ENCODE measurements around the gene GRIK5.
A peak's percentile ranks its signal among the peaks of the same experiment; 100 is the strongest.
"Not testable (repeated sequence)": the region's sequence is repeated elsewhere in the genome, so short reads cannot be mapped to it uniquely, and the experiment has no call there.

GRIK5 gene

GRCh38 chr19:42005504-42005903 is 64.5 kb downstream of the GRIK5 start:
- no peak for DNase-seq

DNA sequence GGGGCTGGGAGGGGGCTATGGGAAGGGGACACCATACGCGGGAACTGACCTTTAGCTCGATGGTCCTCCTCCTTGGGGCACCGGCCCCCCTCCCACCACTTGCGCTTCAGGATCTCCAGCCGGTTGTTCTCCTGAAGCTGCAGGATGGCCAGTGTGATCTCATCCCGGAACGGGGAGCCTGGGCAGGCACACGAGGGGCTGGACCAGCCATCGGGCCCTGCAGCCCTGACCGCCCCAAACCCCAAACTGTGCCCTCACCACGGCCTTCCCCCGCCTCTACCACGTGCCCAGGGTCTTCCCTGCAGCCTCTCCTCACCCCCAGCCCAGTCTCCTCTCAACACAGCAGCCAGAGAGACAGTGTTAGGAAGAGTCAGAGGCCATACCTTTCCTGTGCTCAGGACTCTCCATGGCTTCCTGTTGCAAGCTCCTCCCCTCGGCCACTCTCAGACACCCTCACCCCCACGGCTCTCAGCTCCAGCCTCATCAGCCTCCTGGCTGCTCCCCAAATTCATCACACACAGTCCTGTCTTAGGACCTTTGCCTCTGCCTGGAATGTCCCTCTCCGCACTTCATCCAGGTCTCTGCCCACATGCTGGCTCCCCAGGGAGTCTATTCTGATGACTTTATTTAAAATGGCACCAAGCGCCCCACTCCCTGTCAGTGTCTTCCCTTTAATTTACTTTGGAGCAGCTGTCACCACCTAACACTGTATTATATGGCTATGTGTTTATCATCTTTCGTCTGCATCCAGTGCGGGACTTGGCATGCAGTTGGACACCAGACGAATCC is 66.3 kb downstream of the GRIK5 start:
- no peak for DNase-seq

DNA sequence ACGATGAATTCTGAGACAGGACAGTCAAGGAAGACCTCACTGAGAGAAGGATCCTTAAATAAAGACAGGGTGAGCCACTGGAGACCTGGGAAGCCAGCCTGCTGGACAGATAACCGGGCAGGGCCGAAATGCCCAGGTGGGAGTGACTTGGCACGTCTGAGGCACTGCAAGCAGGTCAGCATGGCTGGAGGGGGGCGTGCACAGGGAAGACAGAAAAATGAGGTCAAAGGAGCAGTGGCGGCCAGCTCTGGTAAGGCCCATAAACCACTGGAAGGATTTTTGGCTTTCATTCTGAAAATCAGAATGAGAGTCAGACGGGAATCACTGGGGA is 70.2 kb downstream of the GRIK5 start:
- DNase-seq: no peak

- no peak for DNase-seq
Measured at GRCh38 chr19:41999071-41999877, 70.7 kb downstream of the GRIK5 start.

DNA sequence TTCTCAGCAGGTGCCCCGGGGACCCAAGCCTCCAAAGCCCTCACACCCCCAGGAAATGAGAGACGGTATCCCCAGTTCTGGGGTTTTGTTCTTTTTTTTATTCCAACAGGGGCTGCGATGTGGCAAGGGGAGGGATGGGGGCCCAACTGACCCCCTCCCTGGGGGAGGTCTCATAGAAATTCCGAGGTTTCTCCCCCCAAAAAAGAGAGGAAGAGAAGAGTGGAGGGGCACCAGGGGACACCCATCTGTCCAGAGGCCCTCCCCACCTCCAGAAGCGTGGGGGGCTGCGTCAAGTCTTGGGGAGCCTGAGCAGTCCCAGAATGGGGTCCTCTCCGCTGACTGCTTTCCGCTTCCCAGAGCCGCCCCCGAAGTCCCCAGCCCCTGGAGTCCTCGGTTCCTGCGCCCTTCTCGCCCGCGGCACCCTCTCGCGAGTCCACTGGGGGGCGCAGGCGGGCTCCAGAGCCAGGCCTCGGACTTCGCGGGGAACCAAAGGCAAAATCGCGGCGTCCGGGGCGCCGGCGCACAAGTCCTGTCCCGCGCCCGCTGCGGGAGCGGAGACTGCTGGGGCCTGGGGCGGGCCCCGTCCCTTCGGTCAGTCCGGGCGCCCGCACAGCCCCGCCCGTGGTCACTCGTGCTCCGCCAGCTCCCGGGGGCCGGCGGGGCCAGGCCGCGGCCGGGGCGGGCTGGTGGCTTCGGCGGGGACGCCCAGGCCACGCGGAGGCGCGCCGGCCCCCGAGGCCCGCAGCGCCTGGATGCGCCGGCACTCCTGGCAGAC is 71.6 kb downstream of the GRIK5 start:
- peak in 1 of 2 experiments; percentile 7 for DNase-seq

GRCh38 chr19:41997851-41998229 is 72.2 kb downstream of the GRIK5 start:
- no peak for DNase-seq

DNA sequence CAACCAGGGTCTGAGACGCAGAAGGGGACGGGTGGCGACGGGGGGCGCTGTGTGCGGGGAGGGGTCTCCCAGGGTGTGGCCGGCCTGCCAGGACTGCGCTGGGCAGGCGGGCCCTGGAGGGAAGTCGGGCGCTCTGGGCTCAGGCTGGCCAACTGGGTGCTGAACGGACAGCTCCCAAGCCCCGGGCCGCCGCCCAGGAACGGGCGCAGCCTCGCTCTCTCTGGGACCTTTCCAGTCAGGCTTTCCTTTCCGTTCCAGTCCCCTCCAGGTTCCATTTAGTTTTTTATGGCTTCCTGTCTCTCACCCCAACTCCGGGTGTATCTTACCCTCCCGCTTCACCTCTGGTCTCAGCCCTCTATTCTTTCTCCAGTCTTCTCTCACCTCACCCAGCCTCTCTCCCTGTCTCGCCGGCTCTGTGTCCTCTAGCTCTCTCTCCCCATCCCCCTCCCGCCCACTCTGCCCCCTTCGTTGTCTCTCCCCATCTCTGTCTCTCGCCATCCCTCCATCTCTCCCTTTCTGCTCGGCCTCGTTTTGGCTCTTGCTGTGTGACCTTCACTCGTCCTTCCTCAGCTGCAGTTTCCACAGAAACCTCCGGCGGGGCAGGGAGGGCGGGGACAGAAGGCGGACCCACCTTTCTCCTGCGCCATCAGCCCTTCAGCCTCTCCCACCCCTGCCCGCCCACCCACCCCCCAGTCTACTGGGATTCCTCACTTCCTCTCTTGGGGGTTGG is 72.7 kb downstream of the GRIK5 start:
- no peak for DNase-seq

- DNase-seq: no peak
Measured at GRCh38 chr19:41995959-41996797, 73.8 kb downstream of the GRIK5 start.

DNA sequence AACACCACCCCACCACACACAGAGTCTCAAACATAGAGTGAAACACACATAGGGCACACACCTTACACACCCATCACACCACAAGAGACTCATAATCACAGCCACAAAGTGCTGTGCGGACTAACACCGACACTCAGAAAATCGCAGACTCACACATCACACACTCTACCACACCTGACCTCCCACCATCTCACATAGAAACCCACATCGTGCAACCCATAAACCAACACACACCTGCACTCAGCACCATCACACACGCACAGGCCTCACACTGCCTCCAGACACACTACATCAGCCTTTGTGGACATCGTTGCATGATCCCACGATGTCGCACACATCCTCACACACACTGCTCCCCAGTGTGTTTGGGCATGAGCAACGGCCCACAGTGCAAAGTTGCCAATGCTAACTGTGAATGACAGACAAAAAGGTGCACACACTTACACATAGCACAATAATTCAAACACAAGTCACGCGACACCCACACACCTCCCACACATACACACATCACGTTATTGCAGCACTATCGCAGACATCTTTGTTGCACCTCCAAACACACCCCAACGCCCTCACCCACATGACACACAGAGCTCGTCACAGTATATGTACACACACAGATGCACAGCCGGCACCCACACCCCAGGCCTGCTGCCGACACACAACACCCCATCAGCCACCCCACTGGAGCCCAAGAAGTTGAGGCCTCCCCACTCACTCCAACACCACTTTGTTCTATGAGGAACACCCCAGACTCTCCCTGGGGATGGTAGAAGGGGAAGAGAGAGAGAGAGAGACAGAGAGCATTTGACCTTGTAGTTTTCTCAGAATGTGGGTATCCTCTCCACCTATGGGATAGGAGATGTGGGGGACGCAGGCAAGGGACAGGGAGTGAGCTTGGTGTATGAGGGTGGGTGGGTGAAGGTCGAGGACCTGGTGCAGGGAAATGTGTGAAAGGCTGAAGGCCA is 74.7 kb downstream of the GRIK5 start:
- no peak for DNase-seq

GRCh38 chr19:41994521-41994971 is 75.5 kb downstream of the GRIK5 start:
- no peak for DNase-seq

DNA sequence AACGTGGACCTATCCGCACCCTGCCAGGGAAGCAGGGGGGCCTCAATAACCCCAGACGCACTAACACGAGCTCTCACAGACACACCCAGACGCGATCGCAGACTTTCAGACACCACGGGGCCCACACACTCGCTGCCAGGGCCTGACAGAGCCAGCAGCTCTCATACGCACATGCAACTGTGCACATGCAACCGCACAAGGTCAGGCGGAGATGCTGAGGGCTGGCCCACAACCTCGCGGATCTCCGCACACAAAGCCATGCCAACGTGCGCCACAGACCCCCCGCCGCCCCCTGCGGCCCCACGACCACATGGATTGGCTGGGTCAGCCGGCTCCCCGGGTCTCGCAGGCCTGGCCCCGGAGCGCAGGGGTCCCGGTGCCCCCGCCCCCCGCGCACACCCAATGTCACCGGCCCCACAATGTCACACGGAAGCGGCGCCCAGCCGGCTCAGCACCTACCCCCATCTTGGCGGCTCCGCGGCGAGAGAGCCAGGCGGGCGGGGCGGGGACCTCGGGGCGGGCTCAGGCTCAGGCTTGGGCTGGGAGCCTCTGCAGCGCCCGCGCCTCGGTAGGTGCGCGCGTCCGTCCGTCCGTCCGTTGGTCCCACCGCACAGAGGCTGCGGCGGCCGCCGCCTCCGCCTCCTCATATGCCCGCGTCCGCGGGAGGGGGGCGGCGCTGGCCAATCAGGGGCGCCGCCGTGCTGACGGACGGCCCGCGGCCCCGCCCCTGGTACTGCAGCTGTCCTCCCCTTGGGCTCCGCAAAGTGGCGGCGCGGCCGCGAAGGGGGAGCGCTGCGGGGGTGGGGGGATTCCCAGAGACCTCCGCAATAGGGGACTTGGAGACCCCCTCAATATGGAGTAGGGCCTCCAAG is 76.2 kb downstream of the GRIK5 start, which contains the start of gene ATP1A3:
TSS of gene ATP1A3 (minus strand) at position 619 of the 872 bp plus-strand sequence. CDS start at position 465, 154 bp downstream.
- peak in 1 of 2 experiments; percentile 50 for DNase-seq

- not testable (repeated sequence) for DNase-seq
Measured at GRCh38 chr19:41991925-41992569, 78.0 kb downstream of the GRIK5 start.

DNA sequence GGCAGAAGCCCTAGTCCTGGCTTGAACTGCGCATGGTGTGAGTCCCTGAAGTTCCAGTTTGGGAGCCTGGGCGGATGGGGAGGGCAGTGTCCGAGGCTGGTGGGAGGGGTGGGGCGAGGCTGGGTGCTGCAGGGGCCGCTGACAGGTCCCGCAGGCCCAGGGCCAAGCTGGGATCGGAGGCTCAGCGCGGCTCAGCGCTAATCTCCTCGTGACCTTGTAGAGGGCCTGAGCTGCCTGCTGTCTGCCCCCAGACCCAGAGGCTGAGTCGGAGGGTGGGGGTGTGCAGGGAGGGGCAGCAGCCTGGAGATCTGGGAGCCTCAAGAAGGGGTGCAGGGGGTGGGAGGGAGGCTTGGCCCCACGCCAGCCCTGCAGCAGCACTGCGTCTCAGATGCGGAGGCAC is 79.0 kb downstream of the GRIK5 start:
- no peak for DNase-seq

DNA sequence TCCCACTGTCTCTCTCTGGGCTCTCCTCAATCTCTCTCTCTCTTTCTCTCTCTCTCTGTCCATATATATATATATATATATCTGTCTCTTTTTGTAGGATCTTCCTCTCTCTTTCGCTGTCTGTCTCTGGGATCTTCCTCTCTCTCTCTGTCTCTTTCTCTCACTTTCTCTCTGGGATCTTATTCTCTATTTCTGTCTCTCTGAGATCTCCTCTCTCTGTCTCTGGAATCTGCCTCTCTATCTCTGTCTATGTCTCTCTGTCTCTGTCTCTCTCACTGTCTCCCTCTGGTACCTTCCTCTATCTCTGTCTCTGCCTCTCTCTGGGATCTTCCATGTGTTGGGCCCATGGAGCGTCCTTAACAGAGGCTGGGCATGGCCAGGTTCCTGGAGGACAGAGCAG is 79.4 kb downstream of the GRIK5 start:
- DNase-seq: no peak

DNA sequence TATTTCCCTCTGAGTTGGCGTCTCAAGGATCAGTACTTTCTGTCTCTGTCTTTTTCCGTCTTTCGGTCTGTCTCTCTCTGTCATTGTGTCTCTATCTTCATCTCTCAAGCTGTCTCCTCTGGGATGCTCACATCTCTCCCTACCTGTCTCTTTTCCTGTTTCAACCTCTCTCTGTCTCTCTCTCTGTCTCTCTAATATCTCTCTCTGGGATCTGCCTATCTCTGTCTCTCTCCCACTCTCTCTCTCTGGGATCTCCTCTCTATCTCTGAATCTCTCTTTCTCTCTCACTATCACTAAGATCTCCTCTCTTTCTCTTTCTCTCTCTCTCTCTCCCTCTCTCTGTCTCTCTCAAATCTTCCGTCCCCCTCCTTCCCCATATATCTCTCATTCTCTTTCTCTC is 80.0 kb downstream of the GRIK5 start:
- no peak for DNase-seq

GRCh38 chr19:41988947-41989346 is 81.1 kb downstream of the GRIK5 start:
- no peak for DNase-seq

GRCh38 chr19:41987141-41987860 is 82.7 kb downstream of the GRIK5 start:
- DNase-seq: no peak

DNA sequence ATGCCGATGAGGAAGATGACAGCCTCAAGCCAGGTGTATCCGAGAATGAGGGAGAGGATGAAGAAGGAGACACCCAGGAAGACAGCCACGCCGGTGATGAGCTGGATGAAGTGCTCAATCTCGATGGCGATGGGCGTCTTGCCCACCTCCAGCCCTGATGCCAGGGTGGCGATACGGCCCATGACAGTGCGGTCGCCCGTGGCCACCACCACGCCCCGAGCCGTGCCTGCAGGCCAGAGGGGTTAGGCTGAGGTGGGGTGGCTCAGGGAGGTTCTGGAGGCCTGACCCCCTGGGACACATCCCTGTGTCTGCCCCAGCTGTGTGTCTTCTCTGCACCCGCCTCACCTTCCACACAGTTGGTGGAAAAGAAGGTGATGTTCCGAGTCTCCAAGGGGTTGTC is 85.0 kb downstream of the GRIK5 start:
- no peak for DNase-seq
